Keratinocyte (primary cell): ENCODE results near the gene SLC35A2. TPM values are rescaled to one million over a fixed set of nuclear protein-coding genes. Genes with fewer than 3 reads are reported as not detected.

Experiments used
- DNase-seq: peaks from one replicate; pipeline ENCODE4 v3.0.0-alpha.2; 2011; ENCODE audit warnings: low read depth, missing footprints, low spot score
- FAIRE-seq: peaks from 2 replicates; lab custom pipeline; 2011; peaks lifted over from hg19 to GRCh38; lab: Jason Lieb, UNC
- H2AFZ ChIP-seq: 2 replicates; pipeline ENCODE4 v1.6.0; 2012; ENCODE audit warnings: low read length, control low read depth, inconsistent platforms; ENCODE audit not compliant: control insufficient read depth
- H3K27ac ChIP-seq: 2 replicates; pipeline ENCODE4 v1.5.1; 2011; ENCODE audit warnings: low read length; ENCODE audit not compliant: control insufficient read depth, insufficient read depth
- H3K27me3 ChIP-seq: 3 replicates; pipeline ENCODE4 v1.6.0; 2011; ENCODE audit warnings: low read length; ENCODE audit not compliant: control insufficient read depth, insufficient read depth; ENCODE audit errors: extremely low read depth
- H3K36me3 ChIP-seq, 2 experiments: 2 replicates in 1 of 2; 3 replicates in 1 of 2; pipeline ENCODE4 v1.5.1; 2011; ENCODE audit warnings: low read length in 2 of 2, mild to moderate bottlenecking in 1 of 2; ENCODE audit not compliant: control insufficient read depth in 2 of 2, insufficient read depth in 2 of 2; ENCODE audit errors: extremely low read depth in 1 of 2
- H3K4me1 ChIP-seq: 3 replicates; pipeline ENCODE4 v1.5.1; 2011; ENCODE audit warnings: low read length; ENCODE audit not compliant: control insufficient read depth, insufficient read depth; ENCODE audit errors: extremely low read depth
- H3K4me2 ChIP-seq: 3 replicates; pipeline ENCODE4 v1.6.0; 2011; ENCODE audit warnings: low read depth, low read length; ENCODE audit not compliant: control insufficient read depth, insufficient read depth; ENCODE audit errors: extremely low read depth
- H3K4me3 ChIP-seq, 3 experiments: fragments of 200-600 bp in 1 of 3; sonication (generic) in 1 of 3; 2 replicates in 2 of 3; 3 replicates in 1 of 3; pipeline ENCODE4 v1.5.1; 2011 to 2016; ENCODE audit warnings: low read length in 3 of 3, mild to moderate bottlenecking in 3 of 3, control low read depth in 2 of 3, inconsistent platforms in 1 of 3, low read depth in 1 of 3, mixed read lengths in 1 of 3, mixed run types in 1 of 3, moderate library complexity in 1 of 3; ENCODE audit not compliant: control insufficient read depth in 2 of 3, insufficient read depth in 2 of 3; ENCODE audit errors: extremely low read depth in 1 of 3
- H3K79me2 ChIP-seq: 2 replicates; pipeline ENCODE4 v1.6.0; 2012; ENCODE audit warnings: low read length; ENCODE audit not compliant: control insufficient read depth, insufficient read depth
- H3K9ac ChIP-seq: 3 replicates; pipeline ENCODE4 v1.6.0; 2011; ENCODE audit warnings: low read length; ENCODE audit not compliant: control insufficient read depth, insufficient read depth; ENCODE audit errors: extremely low read depth
- H3K9me1 ChIP-seq: 3 replicates; pipeline ENCODE4 v1.6.0; 2011; ENCODE audit warnings: low read length; ENCODE audit not compliant: control insufficient read depth, insufficient read depth; ENCODE audit errors: extremely low read depth
- H3K9me3 ChIP-seq: 2 replicates; pipeline ENCODE4 v1.5.1; 2012; ENCODE audit warnings: low read depth, low read length; ENCODE audit not compliant: control insufficient read depth
- H4K20me1 ChIP-seq: 3 replicates; pipeline ENCODE4 v1.6.0; 2011; ENCODE audit warnings: low read length; ENCODE audit not compliant: control insufficient read depth, insufficient read depth; ENCODE audit errors: extremely low read depth
- EZH2 ChIP-seq: IDR thresholded peaks from one replicate; pipeline ENCODE4 v1.6.1; 2012; ENCODE audit warnings: inconsistent platforms, mild to moderate bottlenecking, low read length, moderate library complexity
- dilution Hi-C: fragments of 300-500 bp; cut with MboI; formaldehyde crosslinking; loops from one replicate; pipeline ENCODE4 v1.7.0; 2020; ENCODE audit warnings: low sequenced_read_pairs; ENCODE audit not compliant: extremely low pct_ligation_motif_present
- polyA plus RNA-seq, 5 experiments: library from polyadenylated mRNA; depleted of rRNA in 3 of 5; stranded (reverse) in 3 of 5; stranded (forward) in 1 of 5; unstranded in 1 of 5; fragments of >200 nt; gene quantifications; 1 replicate in 1 of 5; 2 replicates in 3 of 5; 3 replicates in 1 of 5; pipeline versions ENCODE4 v1.2.1 to v1.2.3, GENCODE V29; 2011 to 2012; ENCODE audit warnings: missing spikeins in 2 of 5, low read depth in 1 of 5, low replicate concordance in 1 of 5
- TF ChIP-seq, protein P1 (sequence below), 3 experiments: IDR thresholded peaks in 1 of 3; conservative IDR thresholded peaks in 1 of 3; optimal IDR thresholded peaks in 1 of 3; 2 replicates in 2 of 3; 3 replicates in 1 of 3; pipeline versions ENCODE3 to v1.5.1; 2011; ENCODE audit warnings: low read length in 3 of 3, mild to moderate bottlenecking in 3 of 3, moderate library complexity in 2 of 3, control low read depth in 1 of 3, inconsistent platforms in 1 of 3; ENCODE audit not compliant: insufficient read depth in 2 of 3; ENCODE audit errors: extremely low read depth in 1 of 3

SLC35A2 gene
- polyA plus RNA-seq, 1 donor (not counting 4 experiments of a cell fraction or from before 2014, with no cell fraction given) = 39.4 TPM

DNA sequence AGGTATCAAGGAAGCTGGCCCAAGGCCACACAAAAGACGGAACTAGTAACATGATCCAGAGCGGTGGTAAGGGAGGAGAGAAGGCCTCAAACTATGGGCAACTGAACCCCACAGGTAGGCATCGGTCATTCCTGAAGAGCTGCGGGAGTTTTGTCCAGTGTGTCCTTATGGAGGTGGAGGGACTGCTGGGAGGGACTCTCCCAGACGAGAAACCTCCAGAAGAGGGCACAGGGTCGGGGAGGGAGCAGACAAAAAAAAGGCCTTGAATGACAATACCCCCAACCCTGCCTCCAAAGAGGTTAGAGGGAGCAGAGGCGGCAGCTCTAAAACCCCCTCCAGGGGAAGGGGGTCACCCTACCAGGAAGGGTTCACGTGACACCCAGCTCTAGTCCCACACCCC is 7.3 kb downstream of the SLC35A2 start:
- DNase-seq (no peak), FAIRE-seq (no peak)
- peaks cover 17% of the 10 kb centered on the region for H3K79me2 ChIP-seq
- H3K4me1 ChIP-seq = peaks cover 5% of the 10 kb centered on the region
- H3K4me3 ChIP-seq = no peak overlapping the region
- H3K9me3 ChIP-seq = peaks cover 2% of the 10 kb centered on the region
- no peaks in the 10 kb centered on the region for H3K9me1 ChIP-seq
- no peak overlapping the region for H2AFZ ChIP-seq
- H3K9ac ChIP-seq = no peak overlapping the region
- dilution Hi-C loops = no loop called here
- no peak overlapping the region for H3K4me2 ChIP-seq
- H4K20me1 ChIP-seq = peaks cover 3% of the 10 kb centered on the region
- H3K36me3 ChIP-seq = peaks cover 9 to 23% of the 10 kb centered on the region in 2 experiments
- H3K27ac ChIP-seq = no peak overlapping the region
- no peaks in the 10 kb centered on the region for H3K27me3 ChIP-seq
- TF ChIP-seq EZH2 = no peak
- TF ChIP-seq, protein P1, sequence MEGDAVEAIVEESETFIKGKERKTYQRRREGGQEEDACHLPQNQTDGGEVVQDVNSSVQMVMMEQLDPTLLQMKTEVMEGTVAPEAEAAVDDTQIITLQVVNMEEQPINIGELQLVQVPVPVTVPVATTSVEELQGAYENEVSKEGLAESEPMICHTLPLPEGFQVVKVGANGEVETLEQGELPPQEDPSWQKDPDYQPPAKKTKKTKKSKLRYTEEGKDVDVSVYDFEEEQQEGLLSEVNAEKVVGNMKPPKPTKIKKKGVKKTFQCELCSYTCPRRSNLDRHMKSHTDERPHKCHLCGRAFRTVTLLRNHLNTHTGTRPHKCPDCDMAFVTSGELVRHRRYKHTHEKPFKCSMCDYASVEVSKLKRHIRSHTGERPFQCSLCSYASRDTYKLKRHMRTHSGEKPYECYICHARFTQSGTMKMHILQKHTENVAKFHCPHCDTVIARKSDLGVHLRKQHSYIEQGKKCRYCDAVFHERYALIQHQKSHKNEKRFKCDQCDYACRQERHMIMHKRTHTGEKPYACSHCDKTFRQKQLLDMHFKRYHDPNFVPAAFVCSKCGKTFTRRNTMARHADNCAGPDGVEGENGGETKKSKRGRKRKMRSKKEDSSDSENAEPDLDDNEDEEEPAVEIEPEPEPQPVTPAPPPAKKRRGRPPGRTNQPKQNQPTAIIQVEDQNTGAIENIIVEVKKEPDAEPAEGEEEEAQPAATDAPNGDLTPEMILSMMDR (optimal IDR thresholded peaks at IDR 0.05 in 1 of 3, IDR thresholded peaks at IDR 0.05 in 1 of 3, conservative IDR thresholded peaks at IDR 0.05 in 1 of 3; ENCODE audit: extremely low read depth in 1 of 3, insufficient read depth in 2 of 3, low read length in 3 of 3) = no peak

DNA sequence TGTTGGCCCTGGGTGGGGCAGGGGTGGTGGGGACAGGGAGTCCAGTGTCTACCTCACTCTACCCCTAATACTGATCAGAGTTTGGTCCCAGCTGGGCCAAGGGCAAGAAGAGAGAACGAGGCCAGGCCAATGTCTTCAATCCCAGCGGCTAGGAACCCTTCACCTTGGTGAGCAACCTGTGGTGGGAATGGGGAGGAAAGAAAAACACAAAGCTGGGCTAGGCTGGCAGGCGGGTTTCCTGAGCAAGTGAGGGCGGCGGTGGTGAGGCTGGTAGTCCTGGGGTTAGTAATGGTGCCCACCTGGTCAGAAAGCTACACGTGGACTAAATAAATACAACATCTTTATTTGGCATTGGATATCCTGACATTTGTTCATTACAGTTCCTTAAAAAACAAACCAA is 8.2 kb downstream of the SLC35A2 start:
- peaks cover 3% of the 10 kb centered on the region for H4K20me1 ChIP-seq
- FAIRE-seq (no peak), DNase-seq (no peak)
- no peaks in the 10 kb centered on the region for H3K27me3 ChIP-seq
- H3K4me1 ChIP-seq = peaks cover 6% of the 10 kb centered on the region
- H3K27ac ChIP-seq = no peak overlapping the region
- TF ChIP-seq, protein P1 (optimal IDR thresholded peaks at IDR 0.05 in 1 of 3, IDR thresholded peaks at IDR 0.05 in 1 of 3, conservative IDR thresholded peaks at IDR 0.05 in 1 of 3; ENCODE audit: extremely low read depth in 1 of 3, insufficient read depth in 2 of 3, low read length in 3 of 3) = no peak
- no peak for TF ChIP-seq EZH2
- no peak overlapping the region for H3K9ac ChIP-seq
- H3K36me3 ChIP-seq = peaks cover 6 to 23% of the 10 kb centered on the region in 2 experiments
- no peak overlapping the region for H3K4me3 ChIP-seq
- dilution Hi-C loops = no loop called here
- no peak overlapping the region for H3K4me2 ChIP-seq
- H2AFZ ChIP-seq = no peak overlapping the region
- peaks cover 2% of the 10 kb centered on the region for H3K9me3 ChIP-seq
- peaks cover 19% of the 10 kb centered on the region for H3K79me2 ChIP-seq
- H3K9me1 ChIP-seq = no peaks in the 10 kb centered on the region
